ENCODE results near the gene NAIF1.
"Not testable (repeated sequence)": the region's sequence is repeated elsewhere in the genome, so short reads cannot be mapped to it uniquely, and the experiment has no call there.

The NAIF1 gene

DNA sequence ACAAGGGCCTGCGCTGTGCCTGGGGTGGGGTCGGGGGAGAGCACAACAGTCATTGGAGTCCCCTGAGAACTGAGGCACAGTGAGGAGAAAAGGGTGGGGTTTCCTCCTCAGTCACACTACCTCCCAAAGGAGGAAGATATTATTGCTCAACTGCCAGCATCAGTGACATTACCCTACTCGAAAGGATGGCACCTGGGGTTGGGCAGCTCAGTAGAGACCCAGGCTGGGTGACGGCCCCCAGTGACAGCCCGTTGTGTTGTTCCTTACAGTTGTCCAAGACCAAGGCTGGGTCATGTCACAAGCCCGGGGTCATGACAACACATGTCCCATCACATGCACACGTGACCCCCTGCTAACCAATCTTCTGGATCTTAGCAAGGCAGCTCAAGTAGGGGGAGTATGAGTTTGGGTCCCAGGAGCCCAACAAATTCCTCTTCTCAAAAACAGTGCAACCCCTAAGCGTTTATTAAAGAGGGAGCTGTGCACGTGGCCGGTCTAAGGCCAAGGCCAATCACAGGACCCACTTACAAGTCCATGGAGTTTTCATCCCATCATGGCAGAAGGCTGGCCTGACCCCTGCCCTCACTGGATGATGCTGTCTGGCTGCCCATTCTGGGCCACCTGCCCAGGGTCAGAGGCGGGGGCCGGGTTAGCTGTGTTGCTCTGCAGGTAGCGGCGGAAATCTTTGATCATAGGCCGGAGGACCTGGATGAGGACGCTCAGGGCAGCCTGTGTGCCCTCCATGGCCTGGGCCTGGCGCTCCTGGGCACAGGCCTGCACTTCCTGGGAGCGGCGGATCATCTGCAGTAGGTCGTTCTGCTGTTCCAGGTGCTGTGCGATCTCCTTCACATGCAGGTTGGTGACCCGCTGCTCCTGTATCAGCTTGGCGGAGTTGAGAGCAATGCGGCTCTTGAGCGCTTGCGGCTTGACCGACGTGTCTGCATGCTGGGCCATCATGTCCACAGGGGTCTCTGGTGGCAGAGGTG lies 4.0 kb downstream of the NAIF1 start:
- DNase-seq (ENCODE audit: extremely low read depth in 1 of 2, low read depth in 1 of 2), result no peak

DNA sequence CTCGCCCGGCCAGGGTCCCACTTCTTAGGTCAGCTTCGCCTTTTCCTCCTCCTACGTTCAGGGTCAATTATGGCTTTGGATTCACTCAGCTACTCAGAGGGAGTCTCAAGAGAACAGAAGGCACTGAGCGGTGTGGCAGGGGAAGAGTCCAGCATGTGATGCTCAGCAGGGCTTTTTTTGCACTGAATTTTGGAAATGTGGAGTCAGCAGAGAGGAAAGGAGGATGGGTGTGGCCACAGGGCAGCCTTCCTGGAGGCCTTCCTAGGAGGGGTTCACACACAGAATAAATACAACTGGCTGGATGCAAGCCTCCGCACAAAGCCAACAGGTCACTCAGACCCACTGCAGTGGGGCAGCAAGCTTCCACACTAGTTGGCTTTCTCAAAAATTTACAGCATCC lies 4.8 kb downstream of the NAIF1 start:
- no peak for DNase-seq (ENCODE audit: extremely low read depth in 1 of 2, low read depth in 1 of 2)

DNA sequence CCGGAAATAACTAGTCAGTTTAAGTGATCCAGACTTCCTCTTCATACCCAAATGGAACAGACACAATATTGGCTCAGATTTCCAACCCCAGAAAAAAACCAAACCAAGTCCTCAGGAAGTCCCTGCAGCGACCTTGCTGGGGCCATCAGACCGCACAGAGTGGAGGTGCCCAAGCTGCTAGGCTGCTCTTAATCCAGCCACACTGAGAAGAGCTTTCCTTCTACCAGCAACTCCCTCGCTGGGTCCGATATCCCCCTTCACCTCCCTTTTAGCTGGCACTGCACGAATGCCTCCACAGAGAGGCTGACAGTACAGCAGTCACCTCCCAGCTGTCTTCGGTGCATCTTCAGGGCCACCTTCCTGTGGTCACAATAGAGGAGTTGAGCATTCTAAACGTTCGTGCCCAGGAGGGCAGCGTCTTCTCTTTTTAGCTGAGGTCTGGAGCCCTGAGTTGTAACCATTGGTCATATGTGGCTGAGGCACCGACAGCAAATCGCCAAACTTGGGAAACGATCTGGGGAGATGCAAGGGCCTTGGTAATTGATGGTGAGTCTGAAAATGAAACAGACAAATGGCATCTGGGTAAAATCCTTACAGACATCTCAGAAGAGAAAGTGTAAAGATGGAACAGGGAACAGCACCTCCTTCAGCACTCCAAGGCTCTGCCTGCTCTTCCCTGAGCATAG lies 5.7 kb downstream of the NAIF1 start:
- no peak for DNase-seq (ENCODE audit: extremely low read depth in 1 of 2, low read depth in 1 of 2)

DNA sequence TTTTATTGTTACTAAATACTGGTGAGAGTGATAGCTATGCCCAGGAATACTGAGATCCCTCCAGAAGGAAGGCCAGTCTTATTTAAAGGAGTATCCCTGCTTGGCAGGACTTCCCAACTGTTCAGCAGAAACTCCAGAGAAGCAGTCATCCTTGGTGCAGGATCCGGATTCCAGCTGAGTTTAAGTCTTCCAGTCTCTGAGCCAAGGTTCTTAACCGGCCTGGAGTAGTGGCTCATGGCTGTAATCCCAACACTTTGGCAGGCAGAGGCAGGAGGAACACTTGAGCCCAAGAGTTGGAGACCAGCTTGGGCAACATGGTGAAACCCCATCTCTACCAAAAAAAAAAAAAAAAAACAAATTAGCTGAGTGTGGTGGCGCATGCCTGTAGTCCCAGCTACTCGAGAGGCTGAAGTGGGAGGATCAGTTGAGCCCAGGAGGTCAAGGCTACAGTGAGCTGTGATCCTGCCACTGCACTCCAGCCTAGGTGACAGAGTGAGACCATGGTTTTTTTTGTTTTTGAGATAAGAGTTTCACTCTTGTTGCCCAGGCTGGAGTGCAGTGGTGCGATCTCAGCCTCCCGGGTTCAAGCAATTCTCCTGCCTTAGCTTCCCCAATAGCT lies 7.6 kb downstream of the NAIF1 start:
- DNase-seq (ENCODE audit: extremely low read depth in 1 of 2, low read depth in 1 of 2), result no peak

DNA sequence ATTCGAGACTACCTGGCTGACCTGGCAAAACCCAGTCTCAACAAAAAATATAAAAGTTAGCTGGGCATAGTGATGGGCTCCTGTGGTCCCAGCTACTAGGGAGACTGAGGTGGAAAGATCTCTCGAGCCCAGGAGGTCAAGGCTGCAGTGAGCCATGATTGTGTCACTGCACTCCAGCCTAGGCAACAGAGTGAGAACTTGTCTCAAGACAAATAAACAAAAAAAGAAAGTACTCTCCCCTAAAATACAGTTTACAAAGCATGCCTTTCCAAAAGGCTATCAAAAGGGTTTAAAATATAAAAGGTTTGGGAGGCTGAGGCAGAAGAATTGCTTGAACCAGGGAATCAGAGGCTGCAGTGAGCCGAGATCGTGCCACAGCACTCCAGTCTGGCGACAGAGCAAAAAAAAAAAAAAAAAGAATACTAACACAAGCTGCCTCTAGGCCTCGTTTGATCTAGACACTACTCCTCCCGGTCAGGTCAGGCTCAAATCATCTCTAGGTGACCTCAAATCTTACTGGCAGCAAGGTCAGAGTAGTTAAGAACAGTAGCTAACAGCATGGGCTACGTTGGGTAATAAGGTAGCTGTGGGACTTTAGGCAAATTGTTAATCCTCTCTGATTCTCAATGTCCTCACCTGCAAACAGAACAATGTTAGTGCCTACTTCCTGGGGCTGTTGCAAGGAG lies 9.3 kb downstream of the NAIF1 start:
- no peak for DNase-seq (ENCODE audit: extremely low read depth in 1 of 2, low read depth in 1 of 2)

DNA sequence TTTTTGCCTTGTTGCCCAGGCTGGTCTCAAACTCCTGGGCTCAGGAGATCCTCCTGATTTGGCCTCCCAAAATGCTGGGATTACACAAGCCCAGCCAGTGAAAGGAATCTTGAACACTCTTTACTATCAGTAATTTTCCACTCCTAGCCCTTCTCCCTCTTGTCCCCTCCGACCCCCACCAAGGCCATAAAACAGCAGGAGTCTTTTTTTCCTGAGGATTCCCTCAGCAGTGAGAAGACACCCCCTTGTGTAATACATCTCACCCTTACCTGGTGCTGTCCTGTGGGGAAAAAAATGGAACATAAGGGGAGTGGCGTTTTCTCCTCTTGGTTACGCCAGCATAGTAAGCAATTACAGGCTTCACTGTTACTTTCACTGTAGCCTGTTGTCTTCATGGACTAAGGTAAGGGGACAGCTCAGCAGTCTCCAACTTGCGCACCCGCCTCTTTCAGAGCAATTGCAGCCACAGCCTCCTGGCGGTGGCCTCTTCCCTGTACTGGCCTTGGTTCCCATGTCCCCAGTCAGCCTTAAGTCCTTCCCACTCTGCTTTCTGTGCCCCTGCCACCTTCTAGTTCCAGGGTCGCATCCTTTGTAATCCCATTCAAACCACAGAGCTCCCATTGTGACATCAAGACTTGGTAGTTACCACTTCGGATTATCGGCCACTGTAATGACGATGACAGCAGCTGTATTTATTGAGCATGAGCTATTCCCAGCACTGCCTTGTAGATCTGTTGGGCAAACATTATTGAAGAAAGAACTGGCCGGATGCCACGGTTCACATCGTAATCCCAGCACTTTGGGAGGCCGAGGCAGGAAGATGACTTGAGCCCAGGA lies 10.0 kb downstream of the NAIF1 start:
- no peak for DNase-seq (ENCODE audit: extremely low read depth in 1 of 2, low read depth in 1 of 2)

DNA sequence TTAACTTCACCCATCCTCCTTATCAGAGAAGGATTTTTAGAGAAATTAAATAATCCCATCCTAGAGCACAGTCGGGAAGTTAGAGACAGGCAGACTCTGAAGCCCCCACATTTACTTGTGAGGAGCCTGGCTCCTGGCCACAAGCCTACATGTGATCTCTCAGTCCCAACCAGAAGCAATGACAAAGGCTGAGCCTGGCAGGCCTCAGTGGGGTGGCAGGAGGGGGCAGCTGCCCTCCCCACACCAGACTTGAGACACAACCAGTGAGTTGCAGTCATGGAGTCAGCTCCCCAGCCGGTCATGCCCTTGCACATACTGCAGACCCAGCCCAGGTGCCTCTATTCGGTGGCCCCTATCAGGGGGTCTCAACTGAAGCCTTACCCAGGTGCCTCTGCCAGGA lies 11.0 kb downstream of the NAIF1 start:
- no peak for DNase-seq (ENCODE audit: extremely low read depth in 1 of 2, low read depth in 1 of 2)

DNA sequence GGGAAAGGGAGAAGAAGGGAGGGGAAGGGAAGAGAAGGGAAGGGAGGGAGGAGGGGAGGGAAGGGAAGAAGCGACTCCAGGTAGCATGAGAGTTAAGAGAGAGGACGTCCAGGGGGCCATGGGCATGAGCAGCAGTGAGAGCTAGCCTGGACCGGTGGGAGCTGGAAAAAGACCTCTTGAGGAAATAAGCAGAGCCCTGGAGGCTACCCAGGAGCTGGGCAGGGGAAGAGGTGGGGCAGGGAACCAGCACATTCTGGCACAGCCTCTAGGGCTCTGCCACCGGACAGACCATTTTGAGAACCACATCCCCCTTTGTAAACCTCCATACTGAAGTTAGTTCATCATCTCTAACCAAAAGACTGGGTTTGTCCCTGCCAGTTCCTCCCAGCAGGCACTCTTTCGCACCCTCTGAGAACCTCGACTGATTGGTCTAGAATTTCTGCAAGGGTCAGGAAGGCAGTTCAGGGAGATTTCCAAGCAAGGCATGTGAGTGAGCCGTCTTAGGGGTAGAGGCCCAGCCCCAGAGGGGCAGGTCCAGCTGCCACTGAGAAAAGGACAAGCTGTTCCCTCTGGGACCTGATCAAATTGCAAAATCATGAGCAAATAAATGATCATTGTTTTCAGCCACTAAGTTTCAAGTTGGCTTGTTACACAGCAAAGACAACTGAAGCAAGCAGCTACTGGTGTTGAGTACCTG lies 11.6 kb downstream of the NAIF1 start:
- DNase-seq (ENCODE audit: extremely low read depth in 1 of 2, low read depth in 1 of 2), result no peak

DNA sequence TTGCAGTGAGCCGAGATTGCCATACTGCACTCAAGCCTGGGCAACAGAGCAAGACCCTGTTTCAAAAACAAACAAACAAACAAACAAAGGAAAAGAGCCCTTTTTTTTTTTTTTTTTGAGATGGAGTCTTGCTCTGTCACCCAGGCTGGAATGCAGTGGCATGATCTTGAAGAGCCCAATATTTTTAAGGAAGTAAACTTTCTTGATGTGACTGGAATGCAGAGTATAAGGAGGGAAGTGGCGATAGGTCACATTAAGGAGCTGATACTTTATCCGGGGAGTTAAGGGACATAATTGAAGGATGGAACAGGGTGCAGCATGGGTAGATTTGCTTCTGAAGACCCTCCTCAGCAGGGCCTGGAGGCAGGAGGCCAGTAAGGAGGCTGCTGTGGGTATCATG lies 13.0 kb downstream of the NAIF1 start:
- DNase-seq (ENCODE audit: extremely low read depth in 1 of 2, low read depth in 1 of 2), result no peak

DNA sequence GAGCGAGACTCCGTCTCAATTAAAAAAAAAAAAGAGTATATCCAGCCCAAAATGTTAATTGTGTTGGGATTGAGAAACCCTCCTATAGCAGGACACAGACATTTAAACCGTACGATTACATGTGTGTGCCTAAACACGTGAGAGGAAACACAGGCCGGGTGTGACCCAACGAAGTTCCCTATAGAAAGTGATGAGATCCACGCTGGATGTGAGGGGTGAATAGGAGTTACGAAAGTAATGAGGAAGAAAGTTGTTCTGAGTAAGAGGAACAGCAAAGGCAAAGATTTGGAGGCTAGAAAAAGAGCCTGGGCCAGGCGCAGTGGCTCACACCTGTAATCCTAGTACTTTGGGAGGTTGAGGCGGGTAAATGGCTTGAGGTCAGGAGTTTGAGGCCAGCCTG lies 13.6 kb downstream of the NAIF1 start:
- DNase-seq (ENCODE audit: extremely low read depth in 1 of 2, low read depth in 1 of 2), result no peak

DNA sequence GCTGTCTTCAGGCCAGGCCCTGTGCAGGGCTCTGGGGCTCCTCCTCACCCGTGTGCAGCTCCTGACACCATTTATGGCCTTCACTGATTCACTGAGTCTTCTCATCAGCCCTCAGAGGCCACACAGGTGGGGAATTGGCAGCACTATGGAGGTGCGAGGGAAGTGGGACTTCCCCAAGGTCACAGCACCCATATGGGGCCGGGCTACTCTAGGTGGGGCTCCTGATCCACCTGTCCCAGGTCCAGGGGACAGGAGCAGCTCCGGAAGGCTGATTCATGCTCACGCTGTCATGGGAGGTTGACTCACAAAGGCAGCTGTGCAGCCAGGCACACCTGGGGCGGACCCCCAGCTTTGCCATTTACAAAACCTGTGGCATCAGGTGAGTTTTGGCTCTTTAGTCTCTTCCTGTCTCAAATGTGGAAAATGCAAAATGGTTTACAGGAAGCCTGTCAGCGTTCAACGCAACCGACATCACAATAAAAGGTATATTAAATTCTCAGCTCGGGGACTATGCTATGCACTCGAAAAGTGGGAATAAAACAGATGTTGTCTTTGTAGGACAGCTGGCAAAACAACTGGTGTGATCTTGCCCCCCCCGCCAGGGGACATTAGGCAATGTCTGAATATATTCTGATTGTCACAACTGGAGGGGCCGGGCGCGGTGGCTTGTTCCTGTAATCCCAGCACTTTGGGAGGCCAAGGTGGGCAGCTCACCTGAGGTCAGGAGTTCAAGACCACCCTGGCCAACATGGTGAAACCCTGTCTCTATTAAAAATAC lies 15.0 kb downstream of the NAIF1 start:
- no peak for DNase-seq (ENCODE audit: extremely low read depth in 1 of 2, low read depth in 1 of 2)

DNA sequence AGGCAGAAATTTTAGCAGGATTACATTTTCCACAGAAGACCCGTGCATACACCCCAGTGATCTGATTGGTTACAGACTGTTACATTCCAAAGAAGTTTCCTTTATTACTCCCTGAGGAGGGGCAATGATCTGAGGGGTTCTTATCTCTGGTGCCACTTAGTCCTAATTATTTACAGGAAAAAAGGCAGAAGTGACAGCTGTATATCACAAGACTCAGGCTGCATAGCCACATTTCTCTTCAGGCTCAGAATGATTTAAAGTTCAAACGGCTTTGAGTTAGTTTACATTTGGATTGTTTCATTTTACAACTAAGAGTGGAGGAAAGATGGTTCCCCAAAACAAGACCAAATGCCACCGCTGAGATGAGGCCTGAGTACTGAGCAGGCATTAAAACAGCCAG lies 17.3 kb downstream of the NAIF1 start:
- DNase-seq (ENCODE audit: extremely low read depth in 1 of 2, low read depth in 1 of 2), result no peak

DNA sequence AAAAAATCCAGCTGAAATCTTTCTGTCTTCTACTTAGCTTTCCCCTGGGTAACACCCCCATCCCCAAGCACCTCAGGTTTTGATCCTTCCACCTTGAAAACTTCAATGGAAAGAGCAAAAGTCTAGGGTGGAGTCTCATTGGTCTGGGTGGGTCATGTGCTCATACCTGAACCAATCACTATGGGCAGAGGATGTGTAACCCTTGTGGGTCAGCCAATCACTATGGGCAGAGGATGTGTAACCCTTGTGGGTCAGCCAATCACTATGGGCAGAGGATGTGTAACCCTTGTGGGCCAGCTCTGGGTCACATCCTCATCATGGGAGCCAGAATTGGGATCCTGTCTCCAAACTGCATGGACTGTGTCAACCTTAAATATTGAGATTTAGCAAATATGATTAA lies 18.5 kb downstream of the NAIF1 start:
- DNase-seq (ENCODE audit: extremely low read depth in 1 of 2, low read depth in 1 of 2), result no peak

DNA sequence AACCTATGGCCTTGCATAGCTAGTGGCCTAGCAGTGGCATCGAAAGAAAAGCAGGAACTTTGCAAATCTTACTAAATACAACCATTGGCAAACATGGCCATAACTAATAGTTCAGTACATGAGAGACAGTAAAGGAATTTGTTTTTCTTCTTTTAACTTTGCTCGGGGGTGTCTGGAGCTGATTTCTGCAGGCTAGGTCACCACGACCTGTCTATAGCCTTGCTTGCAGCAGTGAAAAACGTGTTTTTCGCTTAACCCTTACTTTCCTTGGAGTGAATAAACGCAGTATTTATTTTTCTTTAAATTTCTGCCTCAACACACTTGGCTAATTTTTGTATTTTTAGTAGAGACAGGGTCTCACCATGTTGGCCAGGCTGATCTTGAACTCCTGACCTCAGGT lies 19.9 kb downstream of the NAIF1 start:
- no peak for DNase-seq (ENCODE audit: extremely low read depth in 1 of 2, low read depth in 1 of 2)

DNA sequence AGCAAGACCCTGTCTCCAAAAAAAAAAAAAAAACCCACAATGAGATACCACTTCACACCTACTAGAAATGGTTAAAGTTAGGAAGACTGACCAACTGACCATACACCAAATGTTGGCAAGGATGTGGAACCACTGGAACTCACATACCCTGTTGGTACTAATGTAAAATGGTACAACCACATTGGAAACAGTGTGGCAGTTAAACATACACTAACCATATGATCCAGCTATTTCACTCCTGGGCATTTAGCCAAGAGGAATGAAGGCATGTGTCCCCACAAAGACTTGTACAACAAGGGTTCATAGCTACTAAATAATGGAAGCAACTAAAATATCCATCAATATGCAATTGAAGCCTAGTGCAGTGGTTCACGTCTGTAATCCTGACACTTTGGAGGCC lies 21.3 kb downstream of the NAIF1 start:
- DNase-seq (ENCODE audit: extremely low read depth in 1 of 2, low read depth in 1 of 2), result no peak

DNA sequence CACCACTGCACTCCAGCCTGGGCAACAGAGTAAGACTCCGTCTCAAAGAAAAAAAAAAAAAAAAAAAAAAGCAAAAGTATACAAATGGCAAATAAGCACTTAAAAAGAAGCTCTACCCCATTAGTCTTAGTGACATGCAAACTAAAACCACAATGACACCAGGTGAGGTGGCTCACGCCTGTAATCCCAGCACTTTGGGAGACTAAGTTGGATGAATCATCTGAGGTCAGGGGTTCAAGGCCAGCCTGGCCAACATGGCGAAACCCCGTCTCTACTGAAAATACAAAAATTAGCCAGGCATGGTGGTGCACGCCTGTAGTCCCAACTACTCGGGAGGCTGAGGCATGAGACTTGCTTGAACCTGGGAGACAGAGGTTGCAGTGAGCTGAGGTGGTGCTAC lies 21.7 kb downstream of the NAIF1 start:
- not testable (repeated sequence) for DNase-seq (ENCODE audit: extremely low read depth in 1 of 2, low read depth in 1 of 2)

DNA sequence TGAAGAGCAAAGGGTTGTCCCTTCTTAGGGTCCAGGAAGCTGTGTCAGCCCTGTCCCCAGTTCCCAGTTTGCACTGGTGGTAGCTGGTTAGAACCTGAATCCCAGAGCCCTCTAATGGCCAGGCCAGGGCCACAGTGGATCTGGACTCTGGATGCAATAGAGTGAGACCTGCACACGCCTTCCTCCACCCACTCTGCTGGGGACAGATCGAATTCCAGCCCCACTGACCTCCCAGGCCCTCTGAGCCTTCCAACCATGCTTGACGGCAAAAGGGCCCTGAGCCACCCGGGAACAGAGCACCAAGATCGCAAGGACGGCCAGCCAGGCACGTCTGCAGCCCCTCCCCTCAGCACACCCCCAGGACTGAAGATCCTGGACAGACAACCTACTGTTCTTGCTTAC lies 23.7 kb downstream of the NAIF1 start:
- DNase-seq (ENCODE audit: extremely low read depth in 1 of 2, low read depth in 1 of 2), result no peak

DNA sequence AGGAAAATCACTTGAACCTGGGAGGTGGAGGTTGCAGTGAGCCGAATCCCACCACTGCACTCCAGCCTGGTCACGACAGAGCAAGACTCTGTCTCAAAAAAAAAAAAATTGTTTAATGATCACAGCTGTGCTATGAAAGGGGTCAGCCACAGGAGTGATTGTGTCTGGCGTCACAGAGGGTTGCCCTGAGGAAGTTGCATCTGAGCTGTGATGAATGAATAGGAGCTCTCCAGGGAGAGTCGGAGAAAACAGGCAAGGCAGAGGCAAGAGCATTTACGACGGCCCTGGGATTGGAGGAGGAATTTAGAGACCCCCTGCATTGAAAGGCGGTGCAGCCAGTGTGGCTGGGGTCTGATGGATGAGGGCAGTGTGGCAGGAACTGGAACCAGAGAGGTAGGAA lies 25.1 kb downstream of the NAIF1 start:
- no peak for DNase-seq (ENCODE audit: extremely low read depth in 1 of 2, low read depth in 1 of 2)

DNA sequence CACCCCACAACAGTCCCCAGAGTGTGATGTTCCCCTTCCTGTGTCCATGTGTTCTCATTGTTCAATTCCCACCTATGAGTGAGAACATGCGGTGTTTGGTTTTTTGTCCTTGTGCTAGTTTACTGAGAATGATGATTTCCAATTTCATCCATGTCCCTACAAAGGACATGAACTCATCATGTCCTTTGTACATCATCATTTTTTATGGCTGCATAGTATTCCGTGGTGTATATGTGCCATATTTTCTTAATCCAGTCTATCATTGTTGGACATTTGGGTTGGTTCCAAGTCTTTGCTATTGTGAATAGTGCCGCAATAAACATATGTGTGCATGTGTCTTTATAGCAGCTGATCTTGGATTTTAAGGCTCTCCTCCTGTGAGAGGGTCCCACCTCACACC lies 26.3 kb downstream of the NAIF1 start:
- DNase-seq (ENCODE audit: extremely low read depth in 1 of 2, low read depth in 1 of 2), result not testable (repeated sequence)

All from stimulated activated CD8-positive, alpha-beta memory T cell treated with anti-CD3 and anti-CD28 coated beads, Interleukin-7, amount 100 ng/mL, for 48 hours (primary cell).